ENCODE data around the gene SCYGR5. TPM values are rescaled to one million over a fixed set of nuclear protein-coding genes. Genes with fewer than 3 reads are reported as not detected.

SCYGR5 gene
- total and polyA plus RNA-seq, 5 donors = not detected

- no peak for DNase-seq
- Histone ChIP-seq H3K27ac (ENCODE audit: low read length) (no peak overlapping the region), H3K27me3 (ENCODE audit: control insufficient read depth, insufficient read depth) (no peaks in the 10 kb centered on the region), H3K9me3 (ENCODE audit: control insufficient read depth, low read length) (no peaks in the 10 kb centered on the region), H3K4me1 (ENCODE audit: control insufficient read depth, insufficient read depth, low read length) (no peaks in the 10 kb centered on the region), H3K4me3 (ENCODE audit: low read length) (no peak overlapping the region)
- 98% methylated on average over 2 of the region's 2 CpGs for WGBS
- no peak for ATAC-seq
- intact Hi-C loops (cut with DNase I) = no loop called here
These were observed 49.9 kb downstream of the SCYGR5 start for GRCh38 chr2:227716501-227716900.

Other genes with a start within 250 kb of the SCYGR5 start
- gene AGFG1, start 194.6 kb upstream of the SCYGR5 start, total RNA-seq = 10 to 100 TPM; 41.2 to 65.3 (median 50.4) TPM
- gene AGFG1, start 194.6 kb upstream of the SCYGR5 start, polyA plus RNA-seq = 21.5 TPM
- gene SCYGR2, start 67.9 kb upstream of the SCYGR5 start, total RNA-seq = not detected
- not detected for gene SCYGR2, start 67.9 kb upstream of the SCYGR5 start, polyA plus RNA-seq
- gene SCYGR3, start 52.0 kb upstream of the SCYGR5 start, total RNA-seq = not detected
- gene SCYGR3, start 52.0 kb upstream of the SCYGR5 start, polyA plus RNA-seq = not detected
- not detected for gene SCYGR4, start 49.3 kb upstream of the SCYGR5 start, total RNA-seq
- not detected for gene SCYGR4, start 49.3 kb upstream of the SCYGR5 start, polyA plus RNA-seq
- gene SLC19A3, start 51.2 kb downstream of the SCYGR5 start, total RNA-seq = 1 to 10 TPM in 2 of 4 donors, under 1 TPM in 2; 0.29 to 5.0 (median 0.87) TPM
- gene SLC19A3, start 51.2 kb downstream of the SCYGR5 start, polyA plus RNA-seq = 3.5 TPM
- not detected for gene SCYGR6, start 58.0 kb downstream of the SCYGR5 start, total RNA-seq
- not detected for gene SCYGR6, start 58.0 kb downstream of the SCYGR5 start, polyA plus RNA-seq
- not detected for gene SCYGR7, start 61.5 kb downstream of the SCYGR5 start, total RNA-seq
- not detected for gene SCYGR7, start 61.5 kb downstream of the SCYGR5 start, polyA plus RNA-seq
- not detected for gene SCYGR8, start 79.1 kb downstream of the SCYGR5 start, total RNA-seq
- not detected for gene SCYGR8, start 79.1 kb downstream of the SCYGR5 start, polyA plus RNA-seq
- gene CCL20, start 147.0 kb downstream of the SCYGR5 start, total RNA-seq = not detected
- gene CCL20, start 147.0 kb downstream of the SCYGR5 start, polyA plus RNA-seq = not detected
- under 1 TPM in 2 of 4 donors, not detected in 2; 0.15 to 0.56 TPM for gene DAW1, start 204.8 kb downstream of the SCYGR5 start, total RNA-seq
- 0.09 TPM for gene DAW1, start 204.8 kb downstream of the SCYGR5 start, polyA plus RNA-seq